Tibial nerve (tissue), 4 donors: ENCODE measurements around the gene ATP5F1D. TPM values are rescaled to one million over a fixed set of nuclear protein-coding genes. Genes with fewer than 3 reads are reported as not detected.
A peak's percentile ranks its signal among the peaks of the same experiment; 100 is the strongest.

Source experiments
- DNase-seq, 2 donors: peaks; one replicate each; pipeline ENCODE4 v3.0.0-alpha.2; 2019; ENCODE audit warnings: low spot score in 2 of 2
- H3K27ac ChIP-seq, 4 donors: fragments of 200-600 bp; sonication (generic) in 3 of 4; one replicate each; pipeline ENCODE4 v1.5.1; 2017 to 2019; ENCODE audit warnings: mild to moderate bottlenecking in 1 of 4
- H3K27me3 ChIP-seq, 2 donors: fragments of 200-600 bp; sonication (generic) in 1 of 2; one replicate each; pipeline versions ENCODE4 v1.5.1 to v1.6.0; 2017 to 2019
- H3K36me3 ChIP-seq, 3 donors: fragments of 200-600 bp; sonication (generic); one replicate each; pipeline ENCODE4 v1.5.1; 2018 to 2019
- H3K4me1 ChIP-seq, 4 donors: fragments of 200-600 bp; sonication (generic) in 3 of 4; one replicate each; pipeline ENCODE4 v1.5.1; 2017 to 2019
- H3K4me3 ChIP-seq, 4 donors: fragments of 200-600 bp; sonication (generic) in 3 of 4; one replicate each; pipeline ENCODE4 v1.5.1; 2017 to 2019; ENCODE audit warnings: mild to moderate bottlenecking in 1 of 4, moderate library complexity in 1 of 4
- H3K9me3 ChIP-seq, 4 donors: fragments of 200-600 bp; sonication (generic) in 3 of 4; one replicate each; pipeline ENCODE4 v1.5.1; 2017 to 2019
- CTCF ChIP-seq, 5 experiments: fragments of 200-600 bp in 3 of 5; fragments of 450-650 bp in 2 of 5; sonication (generic) in 3 of 5; IDR thresholded peaks; one replicate each; pipeline ENCODE4 v1.5.1; 2016 to 2019; ENCODE audit warnings: antibody characterized with exemption in 5 of 5, mild to moderate bottlenecking in 3 of 5, moderate library complexity in 2 of 5
- EP300 ChIP-seq, 2 donors: sonication (generic); formaldehyde crosslinking; IDR thresholded peaks; one replicate each; pipeline ENCODE4 v1.6.1; 2017; ENCODE audit warnings: antibody characterized with exemption in 2 of 2, mild to moderate bottlenecking in 1 of 2
- POLR2A ChIP-seq, 2 donors: fragments of 450-650 bp; IDR thresholded peaks; one replicate each; pipeline ENCODE4 v1.6.1; 2017; ENCODE audit warnings: antibody characterized with exemption in 2 of 2, mild to moderate bottlenecking in 2 of 2, moderate library complexity in 2 of 2
- WGBS, 2 donors: methylation state at CpG; one replicate each; pipeline ENCODE4 v1.1.5; 2018; 5-methylcytosine and 5-hydroxymethylcytosine counted together
- total RNA-seq, 4 donors: library from RNA; depleted of rRNA; stranded (reverse); fragments of >200 nt; gene quantifications; one replicate each; pipeline ENCODE4 v1.1.0, GENCODE V29; 2016

The ATP5F1D gene
- total RNA-seq, 4 donors from 2014 or later = 67.5 to 140 (median 127) TPM

DNA sequence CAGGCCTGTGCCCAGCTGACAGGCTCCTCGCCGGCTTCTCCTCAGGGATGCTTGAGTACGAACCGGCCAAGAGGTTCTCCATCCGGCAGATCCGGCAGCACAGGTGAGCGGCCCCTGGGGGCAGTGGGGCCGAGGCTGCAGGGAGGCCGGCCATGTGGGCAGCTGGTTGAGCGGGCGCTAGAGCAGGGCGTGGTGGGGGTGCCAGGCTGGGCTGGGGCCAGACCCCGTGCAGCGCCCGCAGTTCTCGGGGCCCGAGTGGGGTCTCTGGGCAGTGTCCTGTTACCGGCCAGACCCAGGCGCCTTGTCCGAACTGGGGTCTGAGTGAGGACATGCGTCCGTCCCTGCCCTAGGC lies 19.7 kb upstream of the ATP5F1D start:
- H3K4me3 ChIP-seq = no peak overlapping the region
- no peaks in the 10 kb centered on the region for H3K9me3 ChIP-seq
- 74 to 87% methylated on average over 6 to 22 of the region's 22 CpGs for WGBS, 2 donors
- H3K27ac ChIP-seq = peak overlapping the region in 3 of 4 donors; percentile 32 to 93 (median 83)
- TF ChIP-seq EP300 (IDR thresholded peaks at IDR 0.05) (no peak), POLR2A (IDR thresholded peaks at IDR 0.05) (no peak), CTCF (IDR thresholded peaks at IDR 0.05) (no peak)
- no peak for DNase-seq
- peaks cover 0 to 78% (median 27%) of the 10 kb centered on the region in 4 donors for H3K4me1 ChIP-seq
- H3K27me3 ChIP-seq = no peaks in the 10 kb centered on the region
- H3K36me3 ChIP-seq = peaks cover 0 to 73% (median 13%) of the 10 kb centered on the region in 3 donors

GRCh38 chr19:1222394-1222793 lies 19.2 kb upstream of the ATP5F1D start:
- Histone ChIP-seq H3K4me1 (peaks cover 0 to 73% (median 23%) of the 10 kb centered on the region in 4 donors), H3K36me3 (peaks cover 0 to 78% (median 17%) of the 10 kb centered on the region in 3 donors), H3K27ac (peak overlapping the region in 3 of 4 donors; percentile 32 to 93 (median 83)), H3K4me3 (no peak overlapping the region), H3K9me3 (no peaks in the 10 kb centered on the region), H3K27me3 (no peaks in the 10 kb centered on the region)
- DNase-seq = no peak
- 74 to 78% methylated on average over 7 to 9 of the region's 14 CpGs for WGBS, 2 donors
- TF ChIP-seq POLR2A (IDR thresholded peaks at IDR 0.05) (no peak), EP300 (IDR thresholded peaks at IDR 0.05) (no peak), CTCF (IDR thresholded peaks at IDR 0.05) (no peak)

DNA sequence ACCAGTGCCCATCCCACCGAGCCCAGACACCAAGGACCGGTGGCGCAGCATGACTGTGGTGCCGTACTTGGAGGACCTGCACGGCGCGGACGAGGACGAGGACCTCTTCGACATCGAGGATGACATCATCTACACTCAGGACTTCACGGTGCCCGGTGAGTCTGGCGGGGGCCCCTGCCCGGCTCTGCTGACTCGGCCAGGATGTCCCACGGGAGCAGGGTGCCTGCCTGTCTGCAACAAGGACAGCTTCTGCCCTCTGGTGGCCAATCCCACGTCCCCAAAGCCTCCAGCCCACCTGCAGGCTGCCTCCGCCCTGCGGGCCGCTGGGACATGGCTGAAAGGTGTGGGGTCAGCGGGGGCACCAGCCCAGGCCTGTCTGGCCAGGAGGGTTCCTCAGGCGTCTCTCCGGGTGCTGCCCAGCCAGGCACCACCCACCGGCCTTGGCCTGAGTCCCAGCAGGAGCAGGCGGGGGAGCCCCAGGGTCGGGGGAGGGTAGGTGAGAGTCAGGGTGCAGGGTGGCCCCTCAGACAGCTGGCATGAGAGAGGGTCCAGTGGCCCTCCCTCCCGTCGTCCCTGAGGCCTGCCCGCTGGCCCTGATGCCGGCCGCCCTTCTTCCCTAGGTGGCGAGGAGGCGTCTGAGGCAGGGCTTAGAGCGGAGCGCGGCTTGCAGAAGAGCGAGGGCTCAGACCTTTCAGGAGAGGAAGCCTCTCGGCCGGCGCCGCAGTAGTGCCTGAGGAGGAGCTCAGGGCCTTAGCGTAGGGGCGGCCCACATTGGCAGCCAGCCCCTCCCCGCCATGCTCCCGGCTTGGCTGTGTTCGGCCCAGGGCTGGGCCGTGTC lies 18.3 kb upstream of the ATP5F1D start:
- no peak for TF ChIP-seq POLR2A (IDR thresholded peaks at IDR 0.05)
- TF ChIP-seq EP300 (IDR thresholded peaks at IDR 0.05) = no peak
- TF ChIP-seq CTCF (IDR thresholded peaks at IDR 0.05) = peak in 1 of 5 experiments; percentile 31
- no peak for DNase-seq
- Histone ChIP-seq H3K9me3 (no peaks in the 10 kb centered on the region), H3K4me1 (peaks cover 0 to 65% (median 14%) of the 10 kb centered on the region in 4 donors), H3K27ac (peak overlapping the region in 2 of 4 donors; percentile 24 to 93), H3K27me3 (no peaks in the 10 kb centered on the region), H3K36me3 (peaks cover 0 to 86% (median 19%) of the 10 kb centered on the region in 3 donors), H3K4me3 (no peak overlapping the region)
- WGBS, 2 donors = 69 to 87% methylated on average over 31 to 46 of the region's 48 CpGs

DNA sequence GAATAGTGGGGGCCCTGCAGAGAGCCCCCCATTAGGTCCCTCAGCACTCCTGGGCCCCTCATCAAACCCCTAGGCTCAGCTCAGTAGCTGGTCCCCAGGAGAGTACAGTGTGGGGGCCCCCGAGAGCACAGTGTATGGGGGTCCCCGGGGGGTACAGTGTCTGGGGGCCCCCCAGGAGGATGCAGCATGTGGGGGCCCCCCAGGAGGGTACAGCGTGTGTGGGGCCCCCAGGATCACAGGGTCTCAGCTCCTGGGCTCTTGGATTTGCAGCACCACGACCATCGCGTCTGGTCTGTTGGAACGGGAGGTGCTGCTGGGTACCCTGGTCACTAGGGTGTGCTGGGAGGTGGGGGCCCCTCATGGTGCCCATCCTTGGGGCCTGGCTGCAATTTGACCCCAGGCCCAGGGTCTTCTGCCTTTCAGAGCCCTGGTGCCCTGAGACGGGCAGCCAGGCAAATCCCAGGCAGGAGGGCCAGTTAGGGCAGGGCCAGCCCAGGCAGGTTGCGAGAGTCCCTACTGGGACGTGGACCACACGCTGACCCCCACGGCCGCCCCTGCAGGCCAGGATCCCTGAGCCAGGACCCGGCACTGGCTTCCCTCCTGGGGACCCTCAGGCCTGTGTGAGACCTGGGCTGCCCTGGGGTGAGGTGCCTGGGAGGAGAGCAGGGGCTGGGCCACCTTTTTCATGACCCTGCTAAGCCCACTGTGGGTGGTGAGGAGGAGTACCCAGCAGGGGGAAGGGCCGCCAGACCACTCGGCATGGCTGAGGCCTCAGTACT lies 17.3 kb upstream of the ATP5F1D start:
- Histone ChIP-seq H3K27ac (peak overlapping the region in 1 of 4 donors; percentile 93), H3K27me3 (no peaks in the 10 kb centered on the region), H3K9me3 (no peaks in the 10 kb centered on the region), H3K4me3 (no peak overlapping the region), H3K36me3 (peaks cover 0 to 95% (median 19%) of the 10 kb centered on the region in 3 donors), H3K4me1 (peaks cover 0 to 55% (median 12%) of the 10 kb centered on the region in 4 donors)
- no peak for DNase-seq
- no peak for TF ChIP-seq POLR2A (IDR thresholded peaks at IDR 0.05)
- TF ChIP-seq EP300 (IDR thresholded peaks at IDR 0.05) = no peak
- no peak for TF ChIP-seq CTCF (IDR thresholded peaks at IDR 0.05)
- WGBS, 2 donors = 88 to 94% methylated on average over 7 to 12 of the region's 16 CpGs
